Panc1 (cell line): ENCODE data around the gene HEATR5A. TPM values are rescaled to one million over a fixed set of nuclear protein-coding genes. Genes with fewer than 3 reads are reported as not detected.

Experiments used
- ATAC-seq: fragments of 200-7000 bp; cut with Tn5 transposase; 2 replicates; pipeline ENCODE4 v1.9.1; 2020; ENCODE audit warnings: mild to moderate bottlenecking, moderate library complexity
- BruUV-seq: library from RNA; stranded (reverse); fragments of 400-500 nt; replicated peaks from 2 replicates; lab custom pipeline; 2021; lab: Mats Ljungman, UMichigan
- CTCF ChIA-PET: fragments of 300-600 bp; sonication (Branson Sonifier 250); formaldehyde crosslinking; loops from one replicate; lab custom pipeline; 2022; ENCODE audit warnings: antibody characterized with exemption; lab: Charles Lee
- POLR2A ChIA-PET: fragments of 300-600 bp; sonication (Branson Sonifier 250); formaldehyde crosslinking; loops from one replicate; lab custom pipeline; 2022; ENCODE audit warnings: antibody characterized with exemption; lab: Charles Lee
- DNase-seq: peaks from one replicate; pipeline ENCODE4 v3.0.0-alpha.2; 2010; ENCODE audit warnings: low read depth, low spot score
- H3K27ac ChIP-seq: 2 replicates; pipeline ENCODE4 v1.5.1; 2011; ENCODE audit warnings: mild to moderate bottlenecking, low read length, inconsistent platforms
- H3K27me3 ChIP-seq: fragments of 200-500 bp; sonication (Bioruptor generic); 2 replicates; pipeline ENCODE4 v1.6.0; 2014; ENCODE audit warnings: low read length, inconsistent platforms; ENCODE audit not compliant: control insufficient read depth, insufficient read depth
- H3K36me3 ChIP-seq: fragments of 200-500 bp; sonication (Bioruptor generic); 2 replicates; pipeline ENCODE4 v1.5.1; 2014; ENCODE audit warnings: inconsistent platforms, mild to moderate bottlenecking, low read length, moderate library complexity; ENCODE audit not compliant: control insufficient read depth, insufficient read depth
- H3K4me1 ChIP-seq: 2 replicates; pipeline ENCODE4 v1.5.1; 2011; ENCODE audit warnings: inconsistent platforms, mild to moderate bottlenecking, low read length, moderate library complexity; ENCODE audit not compliant: control insufficient read depth, insufficient read depth
- H3K4me3 ChIP-seq, 2 experiments: 2 replicates each; pipeline ENCODE4 v1.5.1; 2011 to 2012; ENCODE audit warnings: low read depth in 2 of 2, low read length in 2 of 2, mild to moderate bottlenecking in 2 of 2, inconsistent platforms in 1 of 2, moderate library complexity in 1 of 2
- H3K9me3 ChIP-seq: fragments of 200-500 bp; sonication (Bioruptor generic); 2 replicates; pipeline ENCODE4 v1.5.1; 2014; ENCODE audit warnings: low read depth, mild to moderate bottlenecking, inconsistent platforms, low read length, moderate library complexity; ENCODE audit not compliant: control insufficient read depth, insufficient read depth
- POLR2AphosphoS5 ChIP-seq: IDR thresholded peaks from 2 replicates; pipeline ENCODE4 v1.6.1; 2012; ENCODE audit warnings: mild to moderate bottlenecking, low read depth, low read length, moderate library complexity
- SIN3A ChIP-seq: IDR thresholded peaks from 2 replicates; pipeline ENCODE4 v1.6.1; 2012; ENCODE audit warnings: low read depth, mild to moderate bottlenecking, low read length, moderate library complexity, borderline replicate concordance; ENCODE audit not compliant: insufficient read depth
- TCF7L2 ChIP-seq: IDR thresholded peaks from 2 replicates; pipeline ENCODE4 v1.6.1; 2011; ENCODE audit warnings: mild to moderate bottlenecking, low read depth, low read length, inconsistent platforms
- in situ Hi-C: cut with HindIII; loops from 2 replicates; pipeline ENCODE4 v1.10.0; 2016; ENCODE audit warnings: low sequenced_read_pairs, low pct_unique_long_range_greater_than_20kb
- intact Hi-C: fragments of 100-400 bp; cut with micrococcal nuclease; formaldehyde crosslinking; loops from one replicate; pipeline ENCODE4 v1.10.0; 2022; ENCODE audit not compliant: unreplicated experiment
- total RNA-seq: library from RNA; stranded (reverse); gene quantifications from one replicate; pipeline ENCODE4 v1.2.1, GENCODE V29; 2021; ENCODE audit not compliant: unreplicated experiment
- TF ChIP-seq, protein P1 (sequence below), 2 experiments: IDR thresholded peaks; 2 replicates each; pipeline ENCODE4 v1.6.1; 2011 to 2012; ENCODE audit warnings: low read depth in 2 of 2, control low read depth in 1 of 2, low read length in 1 of 2, mild to moderate bottlenecking in 1 of 2, moderate library complexity in 1 of 2; ENCODE audit not compliant: insufficient read depth in 1 of 2
- TF ChIP-seq, protein P2 (sequence below): fragments of 450-650 bp; IDR thresholded peaks from 2 replicates; pipeline ENCODE4 v1.5.1; 2017; ENCODE audit warnings: mild to moderate bottlenecking

HEATR5A gene
- total RNA-seq, 1 experiment from 2014 or later: 22.0 TPM

DNA sequence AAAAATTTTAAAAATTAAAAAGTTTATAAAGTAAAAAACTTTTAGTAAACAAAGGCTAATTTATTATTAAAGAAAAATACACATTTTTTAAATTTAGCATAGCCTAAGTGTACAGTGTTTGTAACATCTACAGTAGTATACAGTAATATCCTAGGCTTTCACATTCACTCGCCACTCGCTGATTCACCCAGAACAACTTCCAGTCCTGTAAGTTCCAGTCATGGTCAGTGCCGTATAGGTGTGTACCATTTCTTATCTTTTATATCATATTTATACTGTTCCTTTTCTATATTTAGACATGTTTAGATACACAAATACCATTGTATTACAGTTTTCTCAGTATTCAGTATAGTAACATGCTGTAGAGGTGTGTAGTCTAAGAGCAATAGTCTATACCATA lies 28.9 kb downstream of the HEATR5A start:
- H3K4me3 ChIP-seq: no peak overlapping the region
- TF ChIP-seq, protein P1, sequence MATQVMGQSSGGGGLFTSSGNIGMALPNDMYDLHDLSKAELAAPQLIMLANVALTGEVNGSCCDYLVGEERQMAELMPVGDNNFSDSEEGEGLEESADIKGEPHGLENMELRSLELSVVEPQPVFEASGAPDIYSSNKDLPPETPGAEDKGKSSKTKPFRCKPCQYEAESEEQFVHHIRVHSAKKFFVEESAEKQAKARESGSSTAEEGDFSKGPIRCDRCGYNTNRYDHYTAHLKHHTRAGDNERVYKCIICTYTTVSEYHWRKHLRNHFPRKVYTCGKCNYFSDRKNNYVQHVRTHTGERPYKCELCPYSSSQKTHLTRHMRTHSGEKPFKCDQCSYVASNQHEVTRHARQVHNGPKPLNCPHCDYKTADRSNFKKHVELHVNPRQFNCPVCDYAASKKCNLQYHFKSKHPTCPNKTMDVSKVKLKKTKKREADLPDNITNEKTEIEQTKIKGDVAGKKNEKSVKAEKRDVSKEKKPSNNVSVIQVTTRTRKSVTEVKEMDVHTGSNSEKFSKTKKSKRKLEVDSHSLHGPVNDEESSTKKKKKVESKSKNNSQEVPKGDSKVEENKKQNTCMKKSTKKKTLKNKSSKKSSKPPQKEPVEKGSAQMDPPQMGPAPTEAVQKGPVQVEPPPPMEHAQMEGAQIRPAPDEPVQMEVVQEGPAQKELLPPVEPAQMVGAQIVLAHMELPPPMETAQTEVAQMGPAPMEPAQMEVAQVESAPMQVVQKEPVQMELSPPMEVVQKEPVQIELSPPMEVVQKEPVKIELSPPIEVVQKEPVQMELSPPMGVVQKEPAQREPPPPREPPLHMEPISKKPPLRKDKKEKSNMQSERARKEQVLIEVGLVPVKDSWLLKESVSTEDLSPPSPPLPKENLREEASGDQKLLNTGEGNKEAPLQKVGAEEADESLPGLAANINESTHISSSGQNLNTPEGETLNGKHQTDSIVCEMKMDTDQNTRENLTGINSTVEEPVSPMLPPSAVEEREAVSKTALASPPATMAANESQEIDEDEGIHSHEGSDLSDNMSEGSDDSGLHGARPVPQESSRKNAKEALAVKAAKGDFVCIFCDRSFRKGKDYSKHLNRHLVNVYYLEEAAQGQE (IDR thresholded peaks at IDR 0.05; ENCODE audit: insufficient read depth in 1 of 2, low read depth in 2 of 2, low read length in 1 of 2): no peak
- TF ChIP-seq, protein P2, sequence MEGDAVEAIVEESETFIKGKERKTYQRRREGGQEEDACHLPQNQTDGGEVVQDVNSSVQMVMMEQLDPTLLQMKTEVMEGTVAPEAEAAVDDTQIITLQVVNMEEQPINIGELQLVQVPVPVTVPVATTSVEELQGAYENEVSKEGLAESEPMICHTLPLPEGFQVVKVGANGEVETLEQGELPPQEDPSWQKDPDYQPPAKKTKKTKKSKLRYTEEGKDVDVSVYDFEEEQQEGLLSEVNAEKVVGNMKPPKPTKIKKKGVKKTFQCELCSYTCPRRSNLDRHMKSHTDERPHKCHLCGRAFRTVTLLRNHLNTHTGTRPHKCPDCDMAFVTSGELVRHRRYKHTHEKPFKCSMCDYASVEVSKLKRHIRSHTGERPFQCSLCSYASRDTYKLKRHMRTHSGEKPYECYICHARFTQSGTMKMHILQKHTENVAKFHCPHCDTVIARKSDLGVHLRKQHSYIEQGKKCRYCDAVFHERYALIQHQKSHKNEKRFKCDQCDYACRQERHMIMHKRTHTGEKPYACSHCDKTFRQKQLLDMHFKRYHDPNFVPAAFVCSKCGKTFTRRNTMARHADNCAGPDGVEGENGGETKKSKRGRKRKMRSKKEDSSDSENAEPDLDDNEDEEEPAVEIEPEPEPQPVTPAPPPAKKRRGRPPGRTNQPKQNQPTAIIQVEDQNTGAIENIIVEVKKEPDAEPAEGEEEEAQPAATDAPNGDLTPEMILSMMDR: no peak
- H3K36me3 ChIP-seq: no peaks in the 10 kb centered on the region; the same call in 1 of the 2 replicates
- no peaks in the 10 kb centered on the region for H3K27me3 ChIP-seq
- no peaks in the 10 kb centered on the region for H3K9me3 ChIP-seq
- no TSS peak for BruUV-seq
- ChIA-PET CTCF (no interaction called here), POLR2A (no interaction called here)
- ATAC-seq (no peak), DNase-seq (no peak)
- H3K4me1 ChIP-seq: no peaks in the 10 kb centered on the region
- intact Hi-C loops (no loop called here), in situ Hi-C loops (no loop called here)
- H3K27ac ChIP-seq: no peak overlapping the region

DNA sequence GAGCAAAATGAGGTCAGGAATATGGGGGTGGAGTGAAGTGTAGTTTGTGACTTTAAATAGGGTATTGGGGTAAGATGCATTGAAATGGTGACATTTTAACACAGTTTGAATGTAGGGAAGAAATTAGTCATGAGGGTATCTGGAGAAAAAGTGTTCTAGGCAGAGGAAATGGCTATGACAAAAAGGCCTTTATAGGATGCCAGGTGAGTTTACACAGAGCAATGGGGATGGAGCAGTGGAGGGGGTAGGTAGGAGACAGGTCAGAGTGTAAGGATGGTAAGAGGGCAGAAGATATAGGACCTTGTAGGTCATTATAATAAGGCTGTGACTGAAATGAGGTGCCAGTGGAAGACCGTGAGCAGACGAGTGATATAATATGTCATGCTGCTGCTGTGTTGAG lies 30.4 kb downstream of the HEATR5A start:
- ChIA-PET CTCF (no interaction called here), POLR2A (no interaction called here)
- TF ChIP-seq SIN3A (no peak), POLR2AphosphoS5 (no peak), TCF7L2 (no peak)
- TF ChIP-seq, protein P1 (IDR thresholded peaks at IDR 0.05; ENCODE audit: insufficient read depth in 1 of 2, low read depth in 2 of 2, low read length in 1 of 2): no peak
- TF ChIP-seq, protein P2: no peak
- BruUV-seq: no TSS peak
- Histone ChIP-seq H3K36me3 (no peaks in the 10 kb centered on the region; the same call in 1 of the 2 replicates), H3K4me1 (no peaks in the 10 kb centered on the region), H3K9me3 (no peaks in the 10 kb centered on the region), H3K27ac (no peak overlapping the region), H3K4me3 (no peak overlapping the region), H3K27me3 (no peaks in the 10 kb centered on the region)
- DNase-seq (no peak), ATAC-seq (no peak)
- intact Hi-C loops: no loop called here
- in situ Hi-C loops: no loop called here
